Panc1 (cell line): ENCODE measurements around the gene USP31.

Experiments used
- CTCF ChIP-seq: fragments of 450-650 bp; IDR thresholded peaks from 2 replicates; pipeline ENCODE4 v1.5.1; 2017; ENCODE audit warnings: mild to moderate bottlenecking
- POLR2AphosphoS5 ChIP-seq: IDR thresholded peaks from 2 replicates; pipeline ENCODE4 v1.6.1; 2012; ENCODE audit warnings: mild to moderate bottlenecking, low read depth, low read length, moderate library complexity
- SIN3A ChIP-seq: IDR thresholded peaks from 2 replicates; pipeline ENCODE4 v1.6.1; 2012; ENCODE audit warnings: low read depth, mild to moderate bottlenecking, low read length, moderate library complexity, borderline replicate concordance; ENCODE audit not compliant: insufficient read depth
- TCF7L2 ChIP-seq: IDR thresholded peaks from 2 replicates; pipeline ENCODE4 v1.6.1; 2011; ENCODE audit warnings: mild to moderate bottlenecking, low read depth, low read length, inconsistent platforms

- peak; percentile 100 for TF ChIP-seq CTCF
- no peak for TF ChIP-seq POLR2AphosphoS5
- TF ChIP-seq TCF7L2 = no peak
- TF ChIP-seq SIN3A = no peak
These were observed 33.0 kb upstream of the USP31 start for GRCh38 chr16:23182206-23182678.
